Astrocyte of the spinal cord (primary cell): ENCODE data around the gene PACS1.

Source experiments
- DNase-seq: peaks from one replicate; pipeline ENCODE4 v3.0.0; 2011; ENCODE audit warnings: low read depth, low spot score
- H3K4me3 ChIP-seq: 2 replicates; pipeline ENCODE4 v1.5.1; 2011; ENCODE audit warnings: low read depth, mild to moderate bottlenecking, low read length, moderate library complexity
- CTCF ChIP-seq: IDR thresholded peaks from 2 replicates; pipeline ENCODE4 v1.5.1; 2012; ENCODE audit warnings: low read depth, mild to moderate bottlenecking, low read length, inconsistent platforms
- in situ Hi-C: cut with HindIII; loops from 2 replicates; pipeline ENCODE4 v1.10.0; 2017; ENCODE audit warnings: low sequenced_read_pairs

PACS1 gene

GRCh38 chr11:66277471-66278362, 207.6 kb downstream of the PACS1 start, which contains the start of gene CNIH2:
Gene CNIH2, plus strand, starts transcription at chr11:66278175. Its CDS starts 282 bp downstream, at chr11:66278457.
- in situ Hi-C loops: no loop called here
- DNase-seq: no peak
- no peak for TF ChIP-seq CTCF

GRCh38 chr11:66278363-66279091, 208.5 kb downstream of the PACS1 start:
- peak overlapping the region; percentile 12 for H3K4me3 ChIP-seq
- no peak for TF ChIP-seq CTCF
- in situ Hi-C loops: no loop called here
- peak; percentile 20 for DNase-seq

More at GRCh38 chr11:66277471-66278362, 207.6 kb downstream of the PACS1 start, which contains the start of gene CNIH2:
- peak within 1 kb of the TSS; percentile 12 for H3K4me3 ChIP-seq

GRCh38 chr11:66279092-66279734, 209.1 kb downstream of the PACS1 start:
- in situ Hi-C loops: no loop called here
- no peak for DNase-seq
- H3K4me3 ChIP-seq: no peak overlapping the region
- no peak for TF ChIP-seq CTCF

GRCh38 chr11:66280428-66280827, 210.4 kb downstream of the PACS1 start:
- peak; percentile 7 for DNase-seq
- in situ Hi-C loops: no loop called here

GRCh38 chr11:66281001-66281400, 210.9 kb downstream of the PACS1 start:
- TF ChIP-seq CTCF: no peak
- DNase-seq: no peak
- in situ Hi-C loops: no loop called here
- H3K4me3 ChIP-seq: no peak overlapping the region

More at GRCh38 chr11:66280428-66280827, 210.4 kb downstream of the PACS1 start:
- TF ChIP-seq CTCF: no peak
- no peak overlapping the region for H3K4me3 ChIP-seq

GRCh38 chr11:66281776-66282467, 211.8 kb downstream of the PACS1 start:
- in situ Hi-C loops: no loop called here
- TF ChIP-seq CTCF: no peak
- H3K4me3 ChIP-seq: no peak overlapping the region
- DNase-seq: no peak
